HepG2 (cell line): ENCODE data around the gene BARX2.

ENCODE experiments used
- BRCA1 ChIP-seq: sonication (generic); formaldehyde crosslinking; IDR thresholded peaks from 2 replicates; pipeline ENCODE4 v1.4.0; 2020; ENCODE audit warnings: missing genetic modification reagents
- KLF13 ChIP-seq: sonication (generic); formaldehyde crosslinking; IDR thresholded peaks from 2 replicates; pipeline ENCODE4 v1.4.0; 2020; ENCODE audit warnings: mild to moderate bottlenecking, missing genetic modification reagents
- NCOA1 ChIP-seq: sonication (generic); formaldehyde crosslinking; IDR thresholded peaks from 2 replicates; pipeline ENCODE4 v1.9.0; 2021; ENCODE audit warnings: missing genetic modification reagents
- PHF8 ChIP-seq: sonication (generic); formaldehyde crosslinking; IDR thresholded peaks from 2 replicates; pipeline ENCODE4 v1.5.0; 2020; ENCODE audit warnings: missing genetic modification reagents
- ZNF552 ChIP-seq: sonication (generic); formaldehyde crosslinking; IDR thresholded peaks from 2 replicates; pipeline ENCODE4 v1.9.0; 2022; ENCODE audit warnings: missing genetic modification reagents, mild to moderate bottlenecking, borderline replicate concordance
- ZNF597 ChIP-seq: sonication (generic); formaldehyde crosslinking; IDR thresholded peaks from 2 replicates; pipeline ENCODE4 v1.5.0; 2020; ENCODE audit warnings: missing genetic modification reagents
- ZNF775 ChIP-seq: sonication (generic); formaldehyde crosslinking; IDR thresholded peaks from 2 replicates; pipeline ENCODE4 v1.4.0; 2020; ENCODE audit warnings: missing genetic modification reagents, mild to moderate bottlenecking, moderate library complexity, borderline replicate concordance
- TF ChIP-seq, protein P1 (sequence below): sonication (generic); formaldehyde crosslinking; IDR thresholded peaks from 2 replicates; pipeline ENCODE4 v1.4.0; 2020; ENCODE audit warnings: missing genetic modification reagents; ENCODE audit errors: not compliant biosample characterization
- TF ChIP-seq, protein P2 (sequence below): sonication (generic); formaldehyde crosslinking; IDR thresholded peaks from 2 replicates; pipeline ENCODE4 v1.5.0; 2020; ENCODE audit warnings: mild to moderate bottlenecking, missing genetic modification reagents, moderate library complexity

GRCh38 chr11:129453293-129453721, 77.7 kb downstream of the BARX2 start:
- TF ChIP-seq ZNF552 (CRISPR knock-in tag) (no peak), KLF13 (CRISPR knock-in tag) (no peak), NCOA1 (CRISPR knock-in tag) (no peak), ZNF775 (CRISPR knock-in tag) (no peak), ZNF597 (CRISPR knock-in tag) (no peak), PHF8 (no peak), BRCA1 (no peak)
- TF ChIP-seq, protein P1, sequence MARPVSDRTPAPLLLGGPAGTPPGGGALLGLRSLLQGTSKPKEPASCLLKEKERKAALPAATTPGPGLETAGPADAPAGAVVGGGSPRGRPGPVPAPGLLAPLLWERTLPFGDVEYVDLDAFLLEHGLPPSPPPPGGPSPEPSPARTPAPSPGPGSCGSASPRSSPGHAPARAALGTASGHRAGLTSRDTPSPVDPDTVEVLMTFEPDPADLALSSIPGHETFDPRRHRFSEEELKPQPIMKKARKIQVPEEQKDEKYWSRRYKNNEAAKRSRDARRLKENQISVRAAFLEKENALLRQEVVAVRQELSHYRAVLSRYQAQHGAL: no peak
- TF ChIP-seq, protein P2, sequence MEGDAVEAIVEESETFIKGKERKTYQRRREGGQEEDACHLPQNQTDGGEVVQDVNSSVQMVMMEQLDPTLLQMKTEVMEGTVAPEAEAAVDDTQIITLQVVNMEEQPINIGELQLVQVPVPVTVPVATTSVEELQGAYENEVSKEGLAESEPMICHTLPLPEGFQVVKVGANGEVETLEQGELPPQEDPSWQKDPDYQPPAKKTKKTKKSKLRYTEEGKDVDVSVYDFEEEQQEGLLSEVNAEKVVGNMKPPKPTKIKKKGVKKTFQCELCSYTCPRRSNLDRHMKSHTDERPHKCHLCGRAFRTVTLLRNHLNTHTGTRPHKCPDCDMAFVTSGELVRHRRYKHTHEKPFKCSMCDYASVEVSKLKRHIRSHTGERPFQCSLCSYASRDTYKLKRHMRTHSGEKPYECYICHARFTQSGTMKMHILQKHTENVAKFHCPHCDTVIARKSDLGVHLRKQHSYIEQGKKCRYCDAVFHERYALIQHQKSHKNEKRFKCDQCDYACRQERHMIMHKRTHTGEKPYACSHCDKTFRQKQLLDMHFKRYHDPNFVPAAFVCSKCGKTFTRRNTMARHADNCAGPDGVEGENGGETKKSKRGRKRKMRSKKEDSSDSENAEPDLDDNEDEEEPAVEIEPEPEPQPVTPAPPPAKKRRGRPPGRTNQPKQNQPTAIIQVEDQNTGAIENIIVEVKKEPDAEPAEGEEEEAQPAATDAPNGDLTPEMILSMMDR (CRISPR knock-in tag): no peak
